Chondrocyte (in vitro differentiated cells): ENCODE measurements around the gene HOXA7. TPM values are rescaled to one million over a fixed set of nuclear protein-coding genes. Genes with fewer than 3 reads are reported as not detected.
A peak's percentile ranks its signal among the peaks of the same experiment; 100 is the strongest.

Experiments used
- DNase-seq: peaks from one replicate; pipeline ENCODE4 v3.0.0; 2021; ENCODE audit warnings: mixed read lengths, low spot score
- H3K27ac Mint-ChIP-seq: one replicate; pipeline ENCODE4 v1.8.0; 2021; ENCODE audit warnings: mild to moderate bottlenecking, moderate library complexity, mixed read lengths; ENCODE audit not compliant: unreplicated experiment
- H3K27me3 Mint-ChIP-seq: 2 replicates; pipeline ENCODE4 v1.8.0; 2021; ENCODE audit warnings: low read depth, mixed read lengths
- H3K36me3 Mint-ChIP-seq: 2 replicates; pipeline ENCODE4 v1.8.0; 2021; ENCODE audit warnings: low read depth, mixed read lengths
- H3K4me1 Mint-ChIP-seq: 2 replicates; pipeline ENCODE4 v1.8.0; 2021; ENCODE audit warnings: low read depth, mild to moderate bottlenecking, mixed read lengths
- H3K4me3 Mint-ChIP-seq: one replicate; pipeline ENCODE4 v1.8.0; 2021; ENCODE audit warnings: mild to moderate bottlenecking, moderate library complexity, mixed read lengths; ENCODE audit not compliant: unreplicated experiment
- H3K9me3 Mint-ChIP-seq: 2 replicates; pipeline ENCODE4 v1.8.0; 2021; ENCODE audit warnings: low read depth, mixed read lengths
- CTCF ChIP-seq: fragments of 200-600 bp; sonication (generic); IDR thresholded peaks from 2 replicates; pipeline ENCODE4 v1.5.0; 2021; ENCODE audit warnings: antibody characterized with exemption, mild to moderate bottlenecking, moderate library complexity
- total RNA-seq: library from RNA; stranded (reverse); gene quantifications from 3 replicates; pipeline ENCODE4 v1.2.1, GENCODE V29; 2021

Gene HOXA7
- total RNA-seq, 1 donor from 2014 or later = not detected

GRCh38 chr7:27198871-27199801 lies 42.7 kb upstream of the HOXA7 start:
- no peak for TF ChIP-seq CTCF
- H3K4me1 Mint-ChIP-seq = peaks cover 14% of the 10 kb centered on the region
- peaks cover 2% of the 10 kb centered on the region for H3K36me3 Mint-ChIP-seq
- H3K9me3 Mint-ChIP-seq = no peaks in the 10 kb centered on the region
- no peak overlapping the region for H3K27ac Mint-ChIP-seq
- DNase-seq = no peak
- H3K4me3 Mint-ChIP-seq = peak overlapping the region; percentile 49
- peaks cover 79% of the 10 kb centered on the region for H3K27me3 Mint-ChIP-seq

GRCh38 chr7:27198138-27198841 lies 41.8 kb upstream of the HOXA7 start:
- TF ChIP-seq CTCF = no peak
- peaks cover 14% of the 10 kb centered on the region for H3K4me1 Mint-ChIP-seq
- no peak for DNase-seq
- H3K36me3 Mint-ChIP-seq = peaks cover 2% of the 10 kb centered on the region
- no peak overlapping the region for H3K4me3 Mint-ChIP-seq
- no peak overlapping the region for H3K27ac Mint-ChIP-seq
- H3K9me3 Mint-ChIP-seq = no peaks in the 10 kb centered on the region
- H3K27me3 Mint-ChIP-seq = peaks cover 80% of the 10 kb centered on the region

GRCh38 chr7:27197137-27198042 lies 40.9 kb upstream of the HOXA7 start:
- Mint-ChIP-seq H3K4me3 (no peak overlapping the region), H3K27me3 (peaks cover 77% of the 10 kb centered on the region), H3K9me3 (no peaks in the 10 kb centered on the region), H3K36me3 (peaks cover 2% of the 10 kb centered on the region), H3K4me1 (peaks cover 17% of the 10 kb centered on the region), H3K27ac (no peak overlapping the region)
- DNase-seq = no peak
- no peak for TF ChIP-seq CTCF

GRCh38 chr7:27196287-27196767 lies 39.9 kb upstream of the HOXA7 start:
- DNase-seq = no peak
- peak; percentile 97 for TF ChIP-seq CTCF
- no peaks in the 10 kb centered on the region for H3K9me3 Mint-ChIP-seq
- H3K4me1 Mint-ChIP-seq = peaks cover 20% of the 10 kb centered on the region
- H3K4me3 Mint-ChIP-seq = no peak overlapping the region
- peaks cover 76% of the 10 kb centered on the region for H3K27me3 Mint-ChIP-seq
- H3K27ac Mint-ChIP-seq = no peak overlapping the region
- peaks cover 2% of the 10 kb centered on the region for H3K36me3 Mint-ChIP-seq
